Fibroblast of mammary gland (primary cell): ENCODE results near the gene RAPGEF2.

Experiments
- DNase-seq: peaks from one replicate; pipeline ENCODE4 v3.0.0-alpha.2; 2010; ENCODE audit warnings: low read depth
- H3K4me3 ChIP-seq: 2 replicates; pipeline ENCODE4 v1.5.1; 2011; ENCODE audit warnings: low read depth, mild to moderate bottlenecking, low read length, moderate library complexity; ENCODE audit not compliant: control insufficient read depth
- CTCF ChIP-seq: conservative IDR thresholded peaks from 2 replicates; pipeline ENCODE4 v1.5.1; 2011; ENCODE audit warnings: low read depth, low read length, inconsistent platforms; ENCODE audit not compliant: control insufficient read depth, insufficient read depth

RAPGEF2 gene

GRCh38 chr4:159219862-159220261 is 117.0 kb downstream of the RAPGEF2 start:
- no peak for TF ChIP-seq CTCF
- H3K4me3 ChIP-seq = no peak overlapping the region
- no peak for DNase-seq

GRCh38 chr4:159220353-159220752 is 117.5 kb downstream of the RAPGEF2 start:
- no peak for TF ChIP-seq CTCF
- peak; percentile 11 for DNase-seq
- H3K4me3 ChIP-seq = no peak overlapping the region

- no peak for DNase-seq
- H3K4me3 ChIP-seq = no peak overlapping the region
- no peak for TF ChIP-seq CTCF
These were observed 118.4 kb downstream of the RAPGEF2 start for GRCh38 chr4:159221280-159221679.

- H3K4me3 ChIP-seq = no peak overlapping the region
- TF ChIP-seq CTCF = no peak
- no peak for DNase-seq
These were observed 119.2 kb downstream of the RAPGEF2 start for GRCh38 chr4:159222043-159222552.

GRCh38 chr4:159224408-159224807 is 121.5 kb downstream of the RAPGEF2 start:
- H3K4me3 ChIP-seq = no peak overlapping the region
- no peak for DNase-seq
- no peak for TF ChIP-seq CTCF

GRCh38 chr4:159227378-159227777 is 124.5 kb downstream of the RAPGEF2 start:
- H3K4me3 ChIP-seq = no peak overlapping the region
- DNase-seq = peak; percentile 17
- TF ChIP-seq CTCF = no peak

- DNase-seq = peak; percentile 75
- peak; percentile 28 for TF ChIP-seq CTCF
- peak overlapping the region; percentile 34 for H3K4me3 ChIP-seq
These were observed 125.1 kb downstream of the RAPGEF2 start for GRCh38 chr4:159227984-159228383.
